GM12878 (cell line): ENCODE results near the gene FLT1.

Experiments used
- BACH1 ChIP-seq: fragments of 450-650 bp; IDR thresholded peaks from 2 replicates; pipeline ENCODE4 v1.6.1; 2017; ENCODE audit warnings: mild to moderate bottlenecking, borderline replicate concordance
- CTCF ChIP-seq, 3 experiments: IDR thresholded peaks in 2 of 3; conservative IDR thresholded peaks in 1 of 3; 2 replicates each; pipeline ENCODE4 v1.5.1; 2011; ENCODE audit warnings: low read depth in 3 of 3, low read length in 3 of 3, mild to moderate bottlenecking in 3 of 3, control low read depth in 2 of 3, moderate library complexity in 2 of 3, inconsistent platforms in 1 of 3, mixed read lengths in 1 of 3; ENCODE audit not compliant: control insufficient read depth in 2 of 3, insufficient read depth in 1 of 3; ENCODE audit errors: extremely low read depth in 1 of 3
- HDAC6 ChIP-seq: fragments of 200-600 bp; sonication (generic); IDR thresholded peaks from one replicate; pipeline ENCODE4 v1.8.0; 2017; ENCODE audit warnings: antibody characterized with exemption; ENCODE audit not compliant: unreplicated experiment
- HDGF ChIP-seq: fragments of 450-650 bp; IDR thresholded peaks from 2 replicates; pipeline ENCODE4 v1.6.1; 2016; ENCODE audit warnings: antibody characterized with exemption
- MEF2A ChIP-seq: IDR thresholded peaks from 2 replicates; pipeline ENCODE4 v1.6.1; 2011; ENCODE audit warnings: low read depth, mild to moderate bottlenecking, low read length, moderate library complexity; ENCODE audit not compliant: insufficient read depth
- POLR2AphosphoS5 ChIP-seq: IDR thresholded peaks from 2 replicates; pipeline ENCODE4 v1.6.1; 2011; ENCODE audit warnings: mild to moderate bottlenecking, low read length, inconsistent platforms
- STAT3 ChIP-seq: IDR thresholded peaks from 2 replicates; pipeline ENCODE4 v1.6.1; 2011; ENCODE audit warnings: low read depth, low read length, improper control_type of control experiment
- ZZZ3 ChIP-seq: IDR thresholded peaks from 2 replicates; pipeline ENCODE4 v1.6.1; 2011; ENCODE audit warnings: low read depth; ENCODE audit not compliant: control insufficient read depth, insufficient read length
- TF ChIP-seq, protein P1 (sequence below): IDR thresholded peaks from 2 replicates; pipeline ENCODE4 v1.6.1; 2012; ENCODE audit warnings: mild to moderate bottlenecking, low read depth, low read length

DNA sequence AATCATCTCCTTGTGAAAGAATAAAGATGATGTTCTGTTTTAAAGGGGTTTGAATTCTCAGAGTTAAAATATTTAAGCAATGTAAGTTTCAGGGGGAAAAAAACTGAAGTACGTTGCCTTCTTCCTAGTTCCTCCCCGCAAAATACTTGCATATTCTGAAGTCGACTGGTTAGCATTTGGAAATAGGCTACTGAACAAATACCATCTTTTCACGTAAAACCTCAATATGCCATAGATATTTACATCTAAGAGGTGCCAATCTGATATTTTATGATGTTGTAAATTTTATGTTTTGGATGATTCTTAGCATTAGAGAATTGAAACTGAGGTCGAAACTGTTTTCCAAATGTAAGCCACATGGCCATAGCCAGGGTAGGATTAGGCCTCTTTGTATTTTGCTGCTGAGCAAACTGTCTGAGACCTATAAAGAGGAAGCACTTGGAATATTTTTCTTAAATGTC lies 138.3 kb downstream of the FLT1 start:
- no peak for TF ChIP-seq BACH1
- no peak for TF ChIP-seq ZZZ3
- TF ChIP-seq HDAC6, result no peak
- no peak for TF ChIP-seq STAT3
- TF ChIP-seq, protein P1, sequence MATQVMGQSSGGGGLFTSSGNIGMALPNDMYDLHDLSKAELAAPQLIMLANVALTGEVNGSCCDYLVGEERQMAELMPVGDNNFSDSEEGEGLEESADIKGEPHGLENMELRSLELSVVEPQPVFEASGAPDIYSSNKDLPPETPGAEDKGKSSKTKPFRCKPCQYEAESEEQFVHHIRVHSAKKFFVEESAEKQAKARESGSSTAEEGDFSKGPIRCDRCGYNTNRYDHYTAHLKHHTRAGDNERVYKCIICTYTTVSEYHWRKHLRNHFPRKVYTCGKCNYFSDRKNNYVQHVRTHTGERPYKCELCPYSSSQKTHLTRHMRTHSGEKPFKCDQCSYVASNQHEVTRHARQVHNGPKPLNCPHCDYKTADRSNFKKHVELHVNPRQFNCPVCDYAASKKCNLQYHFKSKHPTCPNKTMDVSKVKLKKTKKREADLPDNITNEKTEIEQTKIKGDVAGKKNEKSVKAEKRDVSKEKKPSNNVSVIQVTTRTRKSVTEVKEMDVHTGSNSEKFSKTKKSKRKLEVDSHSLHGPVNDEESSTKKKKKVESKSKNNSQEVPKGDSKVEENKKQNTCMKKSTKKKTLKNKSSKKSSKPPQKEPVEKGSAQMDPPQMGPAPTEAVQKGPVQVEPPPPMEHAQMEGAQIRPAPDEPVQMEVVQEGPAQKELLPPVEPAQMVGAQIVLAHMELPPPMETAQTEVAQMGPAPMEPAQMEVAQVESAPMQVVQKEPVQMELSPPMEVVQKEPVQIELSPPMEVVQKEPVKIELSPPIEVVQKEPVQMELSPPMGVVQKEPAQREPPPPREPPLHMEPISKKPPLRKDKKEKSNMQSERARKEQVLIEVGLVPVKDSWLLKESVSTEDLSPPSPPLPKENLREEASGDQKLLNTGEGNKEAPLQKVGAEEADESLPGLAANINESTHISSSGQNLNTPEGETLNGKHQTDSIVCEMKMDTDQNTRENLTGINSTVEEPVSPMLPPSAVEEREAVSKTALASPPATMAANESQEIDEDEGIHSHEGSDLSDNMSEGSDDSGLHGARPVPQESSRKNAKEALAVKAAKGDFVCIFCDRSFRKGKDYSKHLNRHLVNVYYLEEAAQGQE, result no peak
- TF ChIP-seq CTCF (IDR thresholded peaks at IDR 0.05 in 2 of 3, conservative IDR thresholded peaks at IDR 0.05 in 1 of 3; ENCODE audit: control insufficient read depth in 2 of 3, extremely low read depth in 1 of 3, insufficient read depth in 1 of 3, low read depth in 3 of 3, low read length in 3 of 3), result no peak
- TF ChIP-seq HDGF, result no peak
- no peak for TF ChIP-seq POLR2AphosphoS5
- no peak for TF ChIP-seq MEF2A
